PFSK-1 (cell line): ENCODE measurements around the gene IL21.

Source experiments
- FOXP2 ChIP-seq: optimal IDR thresholded peaks from 2 replicates; pipeline ENCODE3; 2011; ENCODE audit warnings: borderline replicate concordance, control low read depth, inconsistent platforms; ENCODE audit not compliant: insufficient read depth; ENCODE audit errors: extremely low read length, extremely low read depth
- POLR2AphosphoS5 ChIP-seq: IDR thresholded peaks from 2 replicates; pipeline ENCODE4 v1.6.1; 2012; ENCODE audit warnings: low read depth, mild to moderate bottlenecking, control low read depth, low read length, moderate library complexity
- SIN3A ChIP-seq: IDR thresholded peaks from 2 replicates; pipeline ENCODE4 v1.6.1; 2012; ENCODE audit warnings: mild to moderate bottlenecking, low read length, moderate library complexity, borderline replicate concordance; ENCODE audit not compliant: insufficient read depth
- TAF1 ChIP-seq: IDR thresholded peaks from 2 replicates; pipeline ENCODE4 v1.6.1; 2012; ENCODE audit warnings: low read length, control low read depth, borderline replicate concordance; ENCODE audit not compliant: insufficient read depth
- TF ChIP-seq, protein P1 (sequence below), 2 experiments: IDR thresholded peaks; 2 replicates each; pipeline versions ENCODE4 v1.6.1 to v1.8.0; 2011 to 2012; ENCODE audit warnings: low read depth in 2 of 2, low read length in 2 of 2, control low read depth in 1 of 2, inconsistent platforms in 1 of 2, mild to moderate bottlenecking in 1 of 2, moderate library complexity in 1 of 2; ENCODE audit not compliant: insufficient read depth in 1 of 2

The IL21 gene

DNA sequence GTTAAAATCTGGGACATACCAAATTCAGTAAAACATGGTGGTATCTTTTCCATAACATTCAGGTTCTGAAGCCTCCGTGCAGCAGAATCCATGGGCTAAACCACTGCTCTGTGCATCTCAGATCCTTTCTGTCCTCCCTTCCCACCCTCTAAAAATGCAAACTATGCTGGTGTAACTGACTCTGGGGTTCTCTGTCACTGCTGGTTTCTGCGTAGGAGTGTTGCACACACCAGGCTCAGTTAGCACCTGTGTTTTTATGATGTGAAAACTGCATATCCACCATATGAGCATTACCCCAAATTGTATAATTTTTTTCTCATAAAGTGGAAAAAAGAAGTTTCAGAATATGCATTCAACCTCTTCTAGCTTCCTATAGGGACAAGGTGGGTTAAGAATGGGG is 22.4 kb upstream of the IL21 start:
- no peak for TF ChIP-seq SIN3A
- TF ChIP-seq POLR2AphosphoS5, result no peak
- no peak for TF ChIP-seq FOXP2
- TF ChIP-seq, protein P1, sequence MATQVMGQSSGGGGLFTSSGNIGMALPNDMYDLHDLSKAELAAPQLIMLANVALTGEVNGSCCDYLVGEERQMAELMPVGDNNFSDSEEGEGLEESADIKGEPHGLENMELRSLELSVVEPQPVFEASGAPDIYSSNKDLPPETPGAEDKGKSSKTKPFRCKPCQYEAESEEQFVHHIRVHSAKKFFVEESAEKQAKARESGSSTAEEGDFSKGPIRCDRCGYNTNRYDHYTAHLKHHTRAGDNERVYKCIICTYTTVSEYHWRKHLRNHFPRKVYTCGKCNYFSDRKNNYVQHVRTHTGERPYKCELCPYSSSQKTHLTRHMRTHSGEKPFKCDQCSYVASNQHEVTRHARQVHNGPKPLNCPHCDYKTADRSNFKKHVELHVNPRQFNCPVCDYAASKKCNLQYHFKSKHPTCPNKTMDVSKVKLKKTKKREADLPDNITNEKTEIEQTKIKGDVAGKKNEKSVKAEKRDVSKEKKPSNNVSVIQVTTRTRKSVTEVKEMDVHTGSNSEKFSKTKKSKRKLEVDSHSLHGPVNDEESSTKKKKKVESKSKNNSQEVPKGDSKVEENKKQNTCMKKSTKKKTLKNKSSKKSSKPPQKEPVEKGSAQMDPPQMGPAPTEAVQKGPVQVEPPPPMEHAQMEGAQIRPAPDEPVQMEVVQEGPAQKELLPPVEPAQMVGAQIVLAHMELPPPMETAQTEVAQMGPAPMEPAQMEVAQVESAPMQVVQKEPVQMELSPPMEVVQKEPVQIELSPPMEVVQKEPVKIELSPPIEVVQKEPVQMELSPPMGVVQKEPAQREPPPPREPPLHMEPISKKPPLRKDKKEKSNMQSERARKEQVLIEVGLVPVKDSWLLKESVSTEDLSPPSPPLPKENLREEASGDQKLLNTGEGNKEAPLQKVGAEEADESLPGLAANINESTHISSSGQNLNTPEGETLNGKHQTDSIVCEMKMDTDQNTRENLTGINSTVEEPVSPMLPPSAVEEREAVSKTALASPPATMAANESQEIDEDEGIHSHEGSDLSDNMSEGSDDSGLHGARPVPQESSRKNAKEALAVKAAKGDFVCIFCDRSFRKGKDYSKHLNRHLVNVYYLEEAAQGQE (IDR thresholded peaks at IDR 0.05; ENCODE audit: insufficient read depth in 1 of 2, low read depth in 2 of 2, low read length in 2 of 2), result no peak
- TF ChIP-seq TAF1, result no peak

DNA sequence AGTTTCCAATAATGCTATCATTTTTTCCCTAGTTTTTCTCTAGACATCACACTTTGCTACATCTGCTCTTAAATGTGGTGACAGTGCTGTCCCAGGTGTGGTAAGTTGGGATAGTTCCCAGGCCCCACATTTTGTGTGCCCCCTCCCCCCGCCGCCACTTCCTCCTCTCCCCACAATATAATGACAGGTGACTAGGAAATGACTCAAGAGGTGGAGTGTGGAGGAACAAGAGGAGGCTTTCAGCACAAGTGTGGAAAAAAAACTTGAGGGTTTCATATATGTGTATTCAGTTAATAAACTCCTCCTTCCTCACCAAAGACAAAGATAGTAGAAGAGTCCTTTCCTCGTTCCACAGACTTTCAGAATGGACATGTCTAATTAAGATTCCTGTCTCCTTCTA is 18.3 kb upstream of the IL21 start:
- TF ChIP-seq FOXP2 (no peak), POLR2AphosphoS5 (no peak), TAF1 (no peak), SIN3A (no peak)
- TF ChIP-seq, protein P1 (IDR thresholded peaks at IDR 0.05; ENCODE audit: insufficient read depth in 1 of 2, low read depth in 2 of 2, low read length in 2 of 2), result no peak

DNA sequence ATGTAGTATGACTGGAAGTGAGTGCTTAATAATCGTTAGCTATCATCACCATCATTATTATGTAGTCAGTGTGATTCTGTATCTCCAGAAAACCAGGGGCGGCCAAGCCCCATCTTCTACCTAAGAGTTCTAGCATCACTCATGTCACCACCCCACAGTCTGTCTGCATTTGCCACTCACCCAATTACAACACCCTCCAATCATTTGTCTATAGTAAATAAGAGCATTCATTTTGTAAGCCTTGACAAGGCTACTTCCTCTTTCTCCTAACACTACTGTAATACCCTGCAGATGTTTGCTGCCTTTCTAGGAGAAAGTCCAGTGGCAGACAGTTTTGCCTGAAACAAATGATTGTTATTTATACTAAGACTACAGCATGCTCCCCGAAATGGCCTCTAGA is 15.8 kb upstream of the IL21 start:
- TF ChIP-seq, protein P1 (IDR thresholded peaks at IDR 0.05; ENCODE audit: insufficient read depth in 1 of 2, low read depth in 2 of 2, low read length in 2 of 2), result no peak

DNA sequence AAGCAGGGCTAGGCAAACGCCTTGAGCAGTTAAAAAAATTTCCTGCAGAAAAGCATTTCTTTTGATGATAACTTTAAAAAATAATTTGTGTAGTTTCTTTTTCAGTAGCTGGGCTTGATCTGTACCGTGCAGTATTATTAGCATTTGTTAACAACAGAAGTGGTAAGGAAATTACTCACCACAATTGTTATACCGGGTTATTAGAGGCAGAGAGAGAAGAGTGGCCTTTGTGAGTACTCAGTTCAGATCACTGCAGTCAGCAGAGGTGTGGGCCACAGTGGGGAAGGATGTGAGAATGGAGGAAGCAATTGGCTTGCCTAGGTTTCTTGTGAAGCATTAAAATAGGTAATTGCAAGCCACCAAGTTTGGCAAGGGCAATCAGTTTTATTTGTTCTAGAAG is 14.3 kb upstream of the IL21 start:
- no peak for TF ChIP-seq FOXP2

DNA sequence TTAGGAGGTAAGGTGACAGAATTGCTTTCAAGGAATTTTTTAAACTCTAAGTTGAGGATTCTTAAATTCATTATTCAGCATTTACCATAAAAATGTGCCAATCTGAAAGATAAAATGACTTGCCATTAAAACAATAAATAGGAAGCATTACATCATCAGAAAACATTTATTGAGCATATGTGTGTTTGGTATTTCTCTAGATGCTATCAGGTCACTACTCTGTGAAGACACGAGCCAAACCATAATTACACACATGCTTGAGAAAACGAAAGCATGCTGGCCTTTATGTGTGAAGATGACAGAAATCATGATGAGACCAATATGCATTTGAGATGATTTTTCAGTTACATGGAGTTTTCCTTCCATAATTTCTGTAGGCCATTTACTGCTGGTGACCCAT is 12.3 kb upstream of the IL21 start:
- TF ChIP-seq FOXP2 (no peak), TAF1 (no peak), SIN3A (no peak), POLR2AphosphoS5 (no peak)

DNA sequence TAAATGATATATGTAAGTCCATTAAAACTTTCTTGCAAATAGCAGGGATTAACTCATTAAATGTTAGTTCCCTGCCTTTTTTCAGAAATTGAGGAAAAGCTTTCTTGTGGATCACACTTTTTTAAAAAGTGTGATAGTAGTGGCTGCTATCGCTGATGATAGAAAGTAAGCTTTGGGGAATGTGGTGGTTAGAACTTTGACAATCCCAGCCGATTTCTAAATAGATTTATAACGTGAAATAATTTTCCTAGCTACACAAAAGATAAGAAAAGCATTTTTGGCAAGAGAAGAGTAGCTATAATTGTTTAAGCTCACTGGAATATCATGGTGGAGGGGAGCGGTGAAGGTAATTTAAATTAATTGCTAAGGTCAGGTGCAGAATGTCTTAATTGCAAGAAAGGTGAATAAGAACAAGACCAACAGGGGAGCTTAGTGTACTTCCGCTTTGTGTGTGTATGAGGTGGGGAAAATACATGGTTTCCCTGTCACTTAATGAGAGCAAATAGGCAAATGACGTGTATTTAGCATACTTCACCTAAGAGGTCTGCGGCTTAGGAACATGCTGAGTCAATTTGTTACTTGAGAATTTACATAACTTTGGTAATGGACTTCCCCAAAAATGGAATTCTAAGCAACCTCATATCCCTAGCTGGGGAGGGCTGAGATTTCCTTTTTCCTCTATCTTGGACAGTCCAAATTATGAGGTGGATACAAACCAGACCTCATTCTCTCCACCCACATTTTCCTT is 11.7 kb upstream of the IL21 start:
- TF ChIP-seq FOXP2, result no peak

DNA sequence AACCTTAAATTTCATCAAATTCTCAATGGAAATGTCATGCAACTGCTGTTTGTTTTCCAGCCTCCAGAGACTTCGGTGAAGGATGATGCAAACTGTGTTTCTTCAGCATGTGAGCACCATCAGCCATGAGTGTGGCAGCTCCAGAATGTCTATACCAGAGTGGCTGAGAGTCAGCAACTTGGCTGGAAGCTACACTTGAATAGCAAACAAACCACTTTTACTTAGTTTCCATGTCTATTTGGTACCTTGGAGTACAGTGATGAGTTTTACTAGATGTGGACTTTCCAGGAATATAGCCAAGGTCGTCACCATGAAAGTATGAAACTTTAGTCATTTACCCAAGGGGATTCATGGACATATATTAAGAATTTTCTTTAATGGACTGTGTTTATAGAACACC is 4.3 kb upstream of the IL21 start:
- no peak for TF ChIP-seq SIN3A
- TF ChIP-seq, protein P1 (IDR thresholded peaks at IDR 0.05; ENCODE audit: insufficient read depth in 1 of 2, low read depth in 2 of 2, low read length in 2 of 2), result no peak
- no peak for TF ChIP-seq FOXP2
- no peak for TF ChIP-seq TAF1
- no peak for TF ChIP-seq POLR2AphosphoS5
